Endodermal cell (in vitro differentiated cells): ENCODE measurements around the gene TMEM222. TPM values are rescaled to one million over a fixed set of nuclear protein-coding genes. Genes with fewer than 3 reads are reported as not detected.
A peak's percentile ranks its signal among the peaks of the same experiment; 100 is the strongest.

Experiments used
- DNase-seq: peaks from one replicate; pipeline ENCODE4 v3.0.0-alpha.2; 2017
- H3K27ac ChIP-seq: 2 replicates; pipeline ENCODE4 v1.5.1; 2013; ENCODE audit warnings: mild to moderate bottlenecking, low read depth, low read length, moderate library complexity
- H3K27me3 ChIP-seq: 2 replicates; pipeline ENCODE4 v1.6.1; 2013; ENCODE audit warnings: mild to moderate bottlenecking, low read length, moderate library complexity; ENCODE audit not compliant: insufficient read depth, control insufficient read depth, poor library complexity, severe bottlenecking
- H3K36me3 ChIP-seq: 2 replicates; pipeline ENCODE4 v1.7.0; 2013; ENCODE audit warnings: mild to moderate bottlenecking, low read length, moderate library complexity; ENCODE audit not compliant: control insufficient read depth, insufficient read depth
- H3K4me1 ChIP-seq: one replicate; pipeline ENCODE4 v1.7.0; 2013; ENCODE audit warnings: low read length; ENCODE audit not compliant: control insufficient read depth, insufficient read depth
- H3K4me3 ChIP-seq: 2 replicates; pipeline ENCODE4 v1.5.1; 2013; ENCODE audit warnings: mild to moderate bottlenecking, low read length, moderate library complexity
- H3K9ac ChIP-seq: 2 replicates; pipeline ENCODE4 v1.6.1; 2013; ENCODE audit warnings: mild to moderate bottlenecking, low read length, moderate library complexity; ENCODE audit not compliant: poor library complexity, severe bottlenecking; ENCODE audit errors: extremely low read depth
- H3K9me3 ChIP-seq: 2 replicates; pipeline ENCODE4 v1.6.1; 2013; ENCODE audit warnings: mild to moderate bottlenecking, low read length, moderate library complexity; ENCODE audit not compliant: control insufficient read depth
- H3K27ac Mint-ChIP-seq: 2 replicates; pipeline ENCODE4 v1.8.0; 2020; ENCODE audit warnings: mixed read lengths
- H3K27me3 Mint-ChIP-seq: 2 replicates; pipeline ENCODE4 v1.8.0; 2021; ENCODE audit warnings: mild to moderate bottlenecking, mixed read lengths; ENCODE audit not compliant: insufficient read depth
- H3K36me3 Mint-ChIP-seq: 2 replicates; pipeline ENCODE4 v1.8.0; 2020; ENCODE audit warnings: low read depth, mixed read lengths
- H3K4me1 Mint-ChIP-seq: 2 replicates; pipeline ENCODE4 v1.8.0; 2020; ENCODE audit warnings: mixed read lengths
- H3K4me3 Mint-ChIP-seq: 2 replicates; pipeline ENCODE4 v1.8.0; 2020; ENCODE audit warnings: mild to moderate bottlenecking, moderate library complexity, mixed read lengths
- H3K9me3 Mint-ChIP-seq: 2 replicates; pipeline ENCODE4 v1.8.0; 2020; ENCODE audit warnings: mild to moderate bottlenecking, mixed read lengths
- CTCF ChIP-seq: fragments of 200-600 bp; sonication (generic); conservative IDR thresholded peaks from 2 replicates; pipeline ENCODE4 v1.5.0; 2021; ENCODE audit warnings: antibody characterized with exemption, mild to moderate bottlenecking
- WGBS, 2 experiments: methylation state at CpG; one replicate each; pipeline versions ENCODE4 v1.1.5 to v1.1.7; 2013; ENCODE audit warnings: missing lambda C conversion rate in 2 of 2, mixed read lengths in 1 of 2; ENCODE audit not compliant: insufficient coverage in 1 of 2, insufficient read length in 1 of 2; 5-methylcytosine and 5-hydroxymethylcytosine counted together
- total RNA-seq, 2 donors: library from RNA; stranded (reverse); fragmentation: NEBNext Ultra II Directional in 1 of 2; extraction: Animal tissue kit (Norgen Biotek cat#: 25700) in 1 of 2; gene quantifications; 2 replicates in 1 of 2; 3 replicates in 1 of 2; pipeline ENCODE4 v1.2.1, GENCODE V29; 2021

Gene TMEM222
- total RNA-seq, 2 donors from 2014 or later: 26.0 to 31.8 TPM

GRCh38 chr1:27342391-27342777 lies 20.4 kb downstream of the TMEM222 start:
- H3K9ac ChIP-seq: no peak overlapping the region
- no peaks in the 10 kb centered on the region for H3K36me3 ChIP-seq
- peak; percentile 58 for DNase-seq
- no peak for TF ChIP-seq CTCF
- H3K27me3 Mint-ChIP-seq: no peaks in the 10 kb centered on the region
- peaks cover 27% of the 10 kb centered on the region for H3K4me1 Mint-ChIP-seq
- H3K27ac ChIP-seq: no peak overlapping the region
- WGBS, 2 experiments: 85% methylated on average over 8 of the region's 8 CpGs; no CpG with 5 or more reads in 1 of the 2 experiments
- H3K36me3 Mint-ChIP-seq: peaks cover 4% of the 10 kb centered on the region
- H3K4me1 ChIP-seq: no peaks in the 10 kb centered on the region
- no peaks in the 10 kb centered on the region for H3K9me3 ChIP-seq
- peak overlapping the region; percentile 43 for H3K4me3 Mint-ChIP-seq
- no peaks in the 10 kb centered on the region for H3K9me3 Mint-ChIP-seq
- H3K27ac Mint-ChIP-seq: no peak overlapping the region
- H3K27me3 ChIP-seq: no peaks in the 10 kb centered on the region
- H3K4me3 ChIP-seq: no peak overlapping the region

- Mint-ChIP-seq H3K9me3 (no peaks in the 10 kb centered on the region), H3K4me3 (no peak overlapping the region), H3K27ac (no peak overlapping the region), H3K36me3 (peaks cover 4% of the 10 kb centered on the region), H3K4me1 (peaks cover 27% of the 10 kb centered on the region), H3K27me3 (no peaks in the 10 kb centered on the region)
- peak; percentile 79 for DNase-seq
- Histone ChIP-seq H3K36me3 (no peaks in the 10 kb centered on the region), H3K9ac (no peak overlapping the region), H3K4me3 (no peak overlapping the region), H3K27ac (no peak overlapping the region), H3K27me3 (no peaks in the 10 kb centered on the region), H3K9me3 (no peaks in the 10 kb centered on the region), H3K4me1 (no peaks in the 10 kb centered on the region)
- WGBS, 2 experiments: 79% methylated on average over 6 to 31 of the region's 31 CpGs
- no peak for TF ChIP-seq CTCF
These were observed 21.0 kb downstream of the TMEM222 start for GRCh38 chr1:27342778-27343638.

- Mint-ChIP-seq H3K27ac (no peak overlapping the region), H3K9me3 (no peaks in the 10 kb centered on the region), H3K27me3 (no peaks in the 10 kb centered on the region), H3K4me3 (no peak overlapping the region), H3K4me1 (peaks cover 27% of the 10 kb centered on the region), H3K36me3 (peaks cover 4% of the 10 kb centered on the region)
- no peaks in the 10 kb centered on the region for H3K9me3 ChIP-seq
- WGBS, 2 experiments: 86 to 88% methylated on average over 3 to 5 of the region's 5 CpGs
- no peak overlapping the region for H3K27ac ChIP-seq
- no peaks in the 10 kb centered on the region for H3K4me1 ChIP-seq
- no peak overlapping the region for H3K9ac ChIP-seq
- peak; percentile 33 for DNase-seq
- H3K36me3 ChIP-seq: no peaks in the 10 kb centered on the region
- H3K4me3 ChIP-seq: no peak overlapping the region
- no peak for TF ChIP-seq CTCF
- H3K27me3 ChIP-seq: no peaks in the 10 kb centered on the region
These were observed 21.7 kb downstream of the TMEM222 start for GRCh38 chr1:27343639-27344025.
